Panc1 (cell line): Measurements from ENCODE around the gene WASF1.

Experiments
- CTCF ChIP-seq: fragments of 450-650 bp; IDR thresholded peaks from 2 replicates; pipeline ENCODE4 v1.5.1; 2017; ENCODE audit warnings: mild to moderate bottlenecking
- POLR2AphosphoS5 ChIP-seq: IDR thresholded peaks from 2 replicates; pipeline ENCODE4 v1.6.1; 2012; ENCODE audit warnings: mild to moderate bottlenecking, low read depth, low read length, moderate library complexity
- SIN3A ChIP-seq: IDR thresholded peaks from 2 replicates; pipeline ENCODE4 v1.6.1; 2012; ENCODE audit warnings: low read depth, mild to moderate bottlenecking, low read length, moderate library complexity, borderline replicate concordance; ENCODE audit not compliant: insufficient read depth
- TCF7L2 ChIP-seq: IDR thresholded peaks from 2 replicates; pipeline ENCODE4 v1.6.1; 2011; ENCODE audit warnings: mild to moderate bottlenecking, low read depth, low read length, inconsistent platforms

DNA sequence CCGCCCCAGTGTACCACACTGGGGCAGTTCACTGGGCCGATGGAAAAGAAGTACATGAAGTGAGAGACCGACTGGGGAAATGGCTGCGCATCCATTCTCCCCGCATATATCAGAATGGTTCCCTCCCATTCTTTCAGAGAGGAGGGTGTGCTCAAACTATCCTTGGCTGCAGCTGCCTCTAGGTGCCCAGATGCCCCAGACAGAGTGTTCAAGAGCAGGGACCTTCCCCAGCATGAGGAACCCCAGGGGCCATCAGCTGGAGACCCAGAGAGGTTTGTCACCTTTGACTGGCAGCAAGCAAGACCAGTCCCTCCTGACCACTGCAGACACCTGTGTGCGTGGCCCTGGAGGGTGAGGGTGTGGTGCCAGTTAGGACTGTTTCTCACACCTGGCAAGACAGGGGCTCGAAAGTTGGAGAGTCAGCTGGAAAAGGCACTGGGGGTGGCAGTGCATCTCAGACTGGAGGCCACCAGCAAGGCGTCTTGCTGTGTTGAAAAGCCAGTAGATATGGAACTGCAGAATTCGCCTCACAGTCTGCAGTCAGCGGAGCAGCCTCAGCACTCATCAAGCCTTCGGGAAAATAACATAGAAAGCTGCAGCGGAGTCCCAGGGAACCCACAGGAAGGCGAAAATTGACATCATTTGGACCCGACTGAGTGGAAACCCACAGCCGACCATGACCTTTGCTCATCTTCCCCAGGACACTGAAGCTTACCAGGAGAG lies 124.6 kb downstream of the WASF1 start:
- TF ChIP-seq CTCF: no peak
- TF ChIP-seq SIN3A: no peak
- no peak for TF ChIP-seq POLR2AphosphoS5
- no peak for TF ChIP-seq TCF7L2
